Activated T-helper 1 cell treated with anti-CD3 and anti-CD28 coated beads, Interleukin-12 subunit alpha, Interleukin-12 subunit beta, Interleukin-2, Interleukin-4 antibody, amounts not matched to agents 30 ng/mL and 10 ng/mL and 1 ng/mL, durations not matched to agents 14 hours and 24 hours and 36 hours (primary cell): ENCODE results near the gene TPO. TPM values are rescaled to one million over a fixed set of nuclear protein-coding genes. Genes with fewer than 3 reads are reported as not detected.
"Not testable (repeated sequence)": the region's sequence is repeated elsewhere in the genome, so short reads cannot be mapped to it uniquely, and the experiment has no call there.

Source experiments
- DNase-seq: peaks from one replicate; pipeline ENCODE4 v3.0.0; 2021; ENCODE audit warnings: low spot score
- H3K27ac Mint-ChIP-seq: one replicate; pipeline ENCODE4 v1.8.0; 2021; ENCODE audit warnings: mild to moderate bottlenecking, mixed read lengths
- H3K27me3 Mint-ChIP-seq: one replicate; pipeline ENCODE4 v1.8.0; 2022; ENCODE audit warnings: mild to moderate bottlenecking, moderate library complexity, mixed read lengths; ENCODE audit not compliant: insufficient read depth
- H3K36me3 Mint-ChIP-seq: one replicate; pipeline ENCODE4 v1.8.0; 2021; ENCODE audit warnings: low read depth, mixed read lengths
- H3K4me1 Mint-ChIP-seq: one replicate; pipeline ENCODE4 v1.8.0; 2021; ENCODE audit warnings: low read depth, mixed read lengths
- H3K4me3 Mint-ChIP-seq: one replicate; pipeline ENCODE4 v1.8.0; 2021; ENCODE audit warnings: mild to moderate bottlenecking, moderate library complexity, mixed read lengths
- H3K9me3 Mint-ChIP-seq: one replicate; pipeline ENCODE4 v1.8.0; 2021; ENCODE audit warnings: mixed read lengths
- intact Hi-C: fragments of 100-400 bp; cut with micrococcal nuclease; formaldehyde crosslinking; loops from one replicate; pipeline ENCODE4 v1.15.1; 2024
- total RNA-seq: library from RNA; stranded (reverse); gene quantifications from 2 replicates; pipeline ENCODE4 v1.2.3, GENCODE V29; 2022

The TPO gene
- total RNA-seq, 1 donor from 2014 or later = not detected

- Mint-ChIP-seq H3K36me3 (no peaks in the 10 kb centered on the region), H3K4me1 (no peaks in the 10 kb centered on the region), H3K9me3 (no peaks in the 10 kb centered on the region), H3K4me3 (no peak overlapping the region), H3K27ac (no peak overlapping the region), H3K27me3 (peaks cover 2% of the 10 kb centered on the region)
- no peak for DNase-seq
- intact Hi-C loops = no loop called here
Observed at GRCh38 chr2:1483551-1483950, 70.3 kb downstream of the TPO start.

DNA sequence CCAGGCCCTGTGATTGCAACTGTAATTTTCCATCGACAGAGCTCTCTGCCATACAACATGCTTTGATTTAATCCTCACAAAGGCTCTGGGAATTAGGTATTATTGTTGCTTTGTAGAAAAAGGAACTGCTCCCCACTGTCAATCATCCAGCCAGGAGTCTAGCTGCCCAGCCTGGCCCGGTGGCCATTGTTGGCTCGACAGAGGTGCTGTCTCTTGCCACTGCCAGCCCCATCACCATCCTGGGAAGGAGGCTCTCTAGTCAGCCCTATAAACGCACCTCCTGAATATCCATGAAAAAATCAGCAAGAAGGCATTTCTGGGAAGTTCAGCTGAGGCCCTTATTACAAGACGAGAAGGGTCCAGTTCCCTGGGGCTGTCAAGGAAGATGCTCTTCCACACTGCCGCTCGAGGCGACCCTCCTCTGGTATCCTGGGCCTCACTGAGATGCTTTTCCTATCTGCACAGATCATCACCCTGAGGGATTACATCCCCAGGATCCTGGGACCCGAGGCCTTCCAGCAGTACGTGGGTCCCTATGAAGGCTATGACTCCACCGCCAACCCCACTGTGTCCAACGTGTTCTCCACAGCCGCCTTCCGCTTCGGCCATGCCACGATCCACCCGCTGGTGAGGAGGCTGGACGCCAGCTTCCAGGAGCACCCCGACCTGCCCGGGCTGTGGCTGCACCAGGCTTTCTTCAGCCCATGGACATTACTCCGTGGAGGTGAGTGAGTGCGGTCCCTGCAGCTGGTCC is 71.0 kb downstream of the TPO start:
- H3K9me3 Mint-ChIP-seq = no peaks in the 10 kb centered on the region
- no peaks in the 10 kb centered on the region for H3K36me3 Mint-ChIP-seq
- no peaks in the 10 kb centered on the region for H3K27me3 Mint-ChIP-seq
- DNase-seq = no peak
- no peaks in the 10 kb centered on the region for H3K4me1 Mint-ChIP-seq
- intact Hi-C loops = no loop called here
- no peak overlapping the region for H3K27ac Mint-ChIP-seq
- no peak overlapping the region for H3K4me3 Mint-ChIP-seq

DNA sequence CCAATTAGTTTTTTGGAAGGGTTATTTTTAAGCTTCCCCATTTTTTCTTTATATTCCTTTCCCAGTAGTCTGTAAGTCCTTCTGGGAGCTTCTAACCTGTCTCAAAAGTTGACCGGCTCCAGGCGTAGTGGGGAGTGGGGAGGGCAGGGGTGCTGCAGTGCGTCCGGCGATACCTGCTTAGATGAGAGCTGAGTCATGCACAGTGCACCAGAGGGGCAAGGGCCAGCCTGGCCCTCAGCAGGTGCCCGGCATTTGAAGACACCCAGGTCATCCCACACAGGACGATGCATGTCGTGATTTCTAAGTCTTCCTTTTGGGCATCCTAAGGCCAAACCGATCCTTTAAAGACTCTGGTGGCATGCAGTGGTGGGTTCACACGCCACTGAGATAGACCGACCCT is 73.4 kb downstream of the TPO start:
- no peaks in the 10 kb centered on the region for H3K4me1 Mint-ChIP-seq
- H3K27ac Mint-ChIP-seq = no peak overlapping the region
- H3K9me3 Mint-ChIP-seq = no peaks in the 10 kb centered on the region
- intact Hi-C loops = no loop called here
- no peaks in the 10 kb centered on the region for H3K27me3 Mint-ChIP-seq
- no peak for DNase-seq
- no peak overlapping the region for H3K4me3 Mint-ChIP-seq
- H3K36me3 Mint-ChIP-seq = no peaks in the 10 kb centered on the region

DNA sequence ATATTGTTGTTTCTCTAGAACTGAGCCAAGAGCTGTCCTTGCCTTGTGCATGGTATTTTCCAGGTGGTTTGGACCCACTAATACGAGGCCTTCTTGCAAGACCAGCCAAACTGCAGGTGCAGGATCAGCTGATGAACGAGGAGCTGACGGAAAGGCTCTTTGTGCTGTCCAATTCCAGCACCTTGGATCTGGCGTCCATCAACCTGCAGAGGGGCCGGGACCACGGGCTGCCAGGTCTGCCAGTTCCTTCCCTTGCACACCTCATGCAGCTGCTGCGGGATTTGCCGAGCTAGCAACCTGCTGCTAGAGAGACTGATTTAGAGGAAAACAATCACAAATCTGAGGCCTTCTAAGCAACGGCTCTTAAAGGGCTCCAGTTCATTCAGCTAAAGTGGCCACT is 74.5 kb downstream of the TPO start:
- Mint-ChIP-seq H3K4me1 (no peaks in the 10 kb centered on the region), H3K9me3 (no peaks in the 10 kb centered on the region), H3K4me3 (no peak overlapping the region), H3K27ac (no peak overlapping the region), H3K27me3 (no peaks in the 10 kb centered on the region), H3K36me3 (no peaks in the 10 kb centered on the region)
- no peak for DNase-seq
- intact Hi-C loops = no loop called here

- no peaks in the 10 kb centered on the region for H3K4me1 Mint-ChIP-seq
- no peaks in the 10 kb centered on the region for H3K9me3 Mint-ChIP-seq
- H3K27me3 Mint-ChIP-seq = no peaks in the 10 kb centered on the region
- DNase-seq = no peak
- H3K27ac Mint-ChIP-seq = no peak overlapping the region
- H3K4me3 Mint-ChIP-seq = no peak overlapping the region
- intact Hi-C loops = no loop called here
- no peaks in the 10 kb centered on the region for H3K36me3 Mint-ChIP-seq
Observed at GRCh38 chr2:1488181-1488671, 75.0 kb downstream of the TPO start.

- no peak for DNase-seq
- H3K27me3 Mint-ChIP-seq = no peaks in the 10 kb centered on the region
- no peaks in the 10 kb centered on the region for H3K36me3 Mint-ChIP-seq
- intact Hi-C loops = no loop called here
- no peaks in the 10 kb centered on the region for H3K9me3 Mint-ChIP-seq
- H3K4me1 Mint-ChIP-seq = no peaks in the 10 kb centered on the region
- no peak overlapping the region for H3K4me3 Mint-ChIP-seq
- no peak overlapping the region for H3K27ac Mint-ChIP-seq
Observed at GRCh38 chr2:1488851-1489250, 75.6 kb downstream of the TPO start.

DNA sequence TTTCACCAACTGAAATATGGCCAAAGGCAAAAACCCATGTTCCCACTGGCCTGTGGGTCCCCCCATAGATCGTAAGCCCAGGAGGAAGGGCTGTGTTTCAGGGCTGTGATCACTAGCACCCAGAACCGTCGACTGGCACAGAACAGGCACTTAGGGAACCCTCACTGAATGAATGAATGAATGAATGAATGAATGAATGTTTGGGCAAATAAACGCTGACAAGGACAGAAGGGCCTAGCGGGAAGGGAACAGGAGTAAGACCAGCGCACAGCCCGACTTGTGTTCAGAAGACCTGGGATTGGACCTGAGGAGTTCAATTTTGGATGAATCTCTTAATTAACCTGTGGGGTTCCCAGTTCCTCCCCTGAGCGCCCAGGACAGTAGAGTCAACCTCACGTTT is 76.2 kb downstream of the TPO start:
- intact Hi-C loops = no loop called here
- no peaks in the 10 kb centered on the region for H3K9me3 Mint-ChIP-seq
- no peaks in the 10 kb centered on the region for H3K4me1 Mint-ChIP-seq
- H3K27ac Mint-ChIP-seq = no peak overlapping the region
- no peaks in the 10 kb centered on the region for H3K36me3 Mint-ChIP-seq
- no peak for DNase-seq
- H3K4me3 Mint-ChIP-seq = no peak overlapping the region
- no peaks in the 10 kb centered on the region for H3K27me3 Mint-ChIP-seq

GRCh38 chr2:1490381-1490780 is 77.1 kb downstream of the TPO start:
- H3K9me3 Mint-ChIP-seq, H3K27me3 Mint-ChIP-seq, intact Hi-C loops, H3K4me3 Mint-ChIP-seq, H3K4me1 Mint-ChIP-seq, H3K27ac Mint-ChIP-seq, DNase-seq, H3K36me3 Mint-ChIP-seq: not testable (repeated sequence)

DNA sequence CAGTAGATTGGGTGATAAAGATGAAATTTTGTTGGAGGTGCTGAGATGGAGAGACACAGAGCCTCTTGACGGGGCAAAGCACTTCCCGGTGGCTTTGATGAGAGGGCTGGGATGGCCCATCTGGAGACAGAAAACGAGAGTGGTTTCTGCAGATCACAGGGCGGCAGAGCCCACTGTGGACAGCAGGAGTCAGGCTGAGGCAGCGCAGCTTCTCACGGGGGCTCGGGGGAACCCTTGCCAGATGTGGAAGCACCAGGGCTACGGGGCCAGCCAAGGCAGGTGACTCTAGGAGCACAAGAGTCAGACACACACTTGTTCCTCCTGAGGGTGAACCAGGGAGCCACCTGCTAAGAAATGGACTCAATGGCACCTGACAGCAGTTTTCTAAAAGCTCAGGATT is 78.5 kb downstream of the TPO start:
- H3K27me3 Mint-ChIP-seq = no peaks in the 10 kb centered on the region
- H3K4me3 Mint-ChIP-seq = no peak overlapping the region
- H3K9me3 Mint-ChIP-seq = no peaks in the 10 kb centered on the region
- no peak overlapping the region for H3K27ac Mint-ChIP-seq
- no peaks in the 10 kb centered on the region for H3K4me1 Mint-ChIP-seq
- no peaks in the 10 kb centered on the region for H3K36me3 Mint-ChIP-seq
- no peak for DNase-seq
- intact Hi-C loops = no loop called here

DNA sequence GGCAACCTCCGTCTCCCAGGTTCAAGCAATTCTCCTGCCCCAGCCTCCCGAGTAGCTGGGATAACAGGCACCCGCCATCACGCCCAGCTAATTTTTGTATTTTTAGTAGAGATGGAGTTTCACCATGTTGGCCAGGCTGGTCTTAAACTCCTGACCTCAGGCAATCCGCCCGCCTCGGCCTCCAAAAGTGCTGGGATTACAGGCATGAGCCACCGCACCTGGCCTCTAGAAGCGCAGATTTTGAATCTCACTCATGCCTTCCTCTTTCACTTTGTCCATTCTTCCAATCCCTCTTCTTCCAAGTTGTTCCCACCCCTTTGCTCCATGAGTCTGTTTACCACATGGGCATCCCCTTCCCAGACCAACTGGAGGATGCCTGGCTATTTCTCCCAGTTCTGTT is 79.0 kb downstream of the TPO start:
- H3K27ac Mint-ChIP-seq, H3K4me3 Mint-ChIP-seq, DNase-seq, H3K27me3 Mint-ChIP-seq, intact Hi-C loops, H3K9me3 Mint-ChIP-seq, H3K4me1 Mint-ChIP-seq, H3K36me3 Mint-ChIP-seq: not testable (repeated sequence)

GRCh38 chr2:1492711-1493430 is 79.6 kb downstream of the TPO start:
- no peaks in the 10 kb centered on the region for H3K27me3 Mint-ChIP-seq
- H3K4me1 Mint-ChIP-seq = no peaks in the 10 kb centered on the region
- no peak overlapping the region for H3K4me3 Mint-ChIP-seq
- no peak overlapping the region for H3K27ac Mint-ChIP-seq
- intact Hi-C loops = no loop called here
- H3K36me3 Mint-ChIP-seq = no peaks in the 10 kb centered on the region
- no peaks in the 10 kb centered on the region for H3K9me3 Mint-ChIP-seq
- no peak for DNase-seq

- H3K36me3 Mint-ChIP-seq = no peaks in the 10 kb centered on the region
- H3K27me3 Mint-ChIP-seq = peaks cover 2% of the 10 kb centered on the region
- no peak overlapping the region for H3K4me3 Mint-ChIP-seq
- no peak for DNase-seq
- H3K27ac Mint-ChIP-seq = no peak overlapping the region
- H3K4me1 Mint-ChIP-seq = no peaks in the 10 kb centered on the region
- no peaks in the 10 kb centered on the region for H3K9me3 Mint-ChIP-seq
- intact Hi-C loops = no loop called here
Observed at GRCh38 chr2:1493431-1494126, 80.3 kb downstream of the TPO start.

GRCh38 chr2:1494257-1494656 is 81.0 kb downstream of the TPO start:
- no peak overlapping the region for H3K4me3 Mint-ChIP-seq

More at GRCh38 chr2:1494257-1494656, 81.0 kb downstream of the TPO start:
- DNase-seq = no peak
- no peaks in the 10 kb centered on the region for H3K9me3 Mint-ChIP-seq
- H3K36me3 Mint-ChIP-seq = no peaks in the 10 kb centered on the region
- no peak overlapping the region for H3K27ac Mint-ChIP-seq
- intact Hi-C loops = no loop called here
- H3K4me1 Mint-ChIP-seq = no peaks in the 10 kb centered on the region
- H3K27me3 Mint-ChIP-seq = peaks cover 2% of the 10 kb centered on the region
